Mesenchymal stem cell (in vitro differentiated cells and primary cell): ENCODE results near the gene DGCR2. TPM values are rescaled to one million over a fixed set of nuclear protein-coding genes. Genes with fewer than 3 reads are reported as not detected.
"Not testable (repeated sequence)": the region's sequence is repeated elsewhere in the genome, so short reads cannot be mapped to it uniquely, and the experiment has no call there.

Experiments
- DNase-seq: peaks from one replicate; pipeline ENCODE4 v3.0.0-alpha.2; 2013
- H2AFZ ChIP-seq: one replicate; pipeline ENCODE4 v1.6.1; 2013; ENCODE audit warnings: low read depth, mild to moderate bottlenecking, control low read depth, inconsistent platforms, low read length, moderate library complexity
- H2AK5ac ChIP-seq: 2 replicates; pipeline ENCODE4 v1.6.1; 2013; ENCODE audit warnings: low read length, moderate library complexity, mild to moderate bottlenecking, inconsistent platforms; ENCODE audit not compliant: severe bottlenecking
- H2BK120ac ChIP-seq: one replicate; pipeline ENCODE4 v1.6.1; 2013; ENCODE audit warnings: low read depth, mild to moderate bottlenecking, inconsistent platforms, low read length, moderate library complexity
- H2BK12ac ChIP-seq, 2 experiments: one replicate each; pipeline ENCODE4 v1.6.1; 2013; ENCODE audit warnings: inconsistent platforms in 2 of 2, low read length in 2 of 2, mild to moderate bottlenecking in 2 of 2, moderate library complexity in 2 of 2, control low read depth in 1 of 2
- H2BK15ac ChIP-seq: one replicate; pipeline ENCODE4 v1.6.1; 2013; ENCODE audit warnings: mild to moderate bottlenecking, low read depth, inconsistent platforms; ENCODE audit not compliant: poor library complexity, severe bottlenecking
- H2BK5ac ChIP-seq: 2 replicates; pipeline ENCODE4 v1.6.1; 2013; ENCODE audit warnings: low read depth, mild to moderate bottlenecking, low read length, control low read depth, inconsistent platforms; ENCODE audit not compliant: poor library complexity, severe bottlenecking
- H3K14ac ChIP-seq, 2 experiments: one replicate each; pipeline ENCODE4 v1.6.1; 2013; ENCODE audit warnings: inconsistent platforms in 2 of 2, low read length in 2 of 2, control low read depth in 1 of 2, mild to moderate bottlenecking in 1 of 2, moderate library complexity in 1 of 2
- H3K18ac ChIP-seq, 2 experiments: one replicate each; pipeline ENCODE4 v1.6.1; 2013; ENCODE audit warnings: inconsistent platforms in 2 of 2, low read length in 2 of 2, control low read depth in 1 of 2, low read depth in 1 of 2, mild to moderate bottlenecking in 1 of 2
- H3K23ac ChIP-seq, 2 experiments: one replicate each; pipeline ENCODE4 v1.6.1; 2013; ENCODE audit warnings: inconsistent platforms in 2 of 2, low read length in 2 of 2, mild to moderate bottlenecking in 2 of 2, moderate library complexity in 2 of 2, control low read depth in 1 of 2
- H3K27ac ChIP-seq: 2 replicates; pipeline ENCODE4 v1.5.1; 2013; ENCODE audit warnings: mild to moderate bottlenecking, moderate library complexity, low read length, control low read depth, inconsistent platforms; ENCODE audit not compliant: poor library complexity, severe bottlenecking
- H3K27me3 ChIP-seq, 2 experiments: 2 replicates each; pipeline versions ENCODE4 v1.6.1 to v1.7.0; 2013; ENCODE audit warnings: low read length in 2 of 2, mild to moderate bottlenecking in 2 of 2, moderate library complexity in 2 of 2, control low read depth in 1 of 2, inconsistent platforms in 1 of 2; ENCODE audit not compliant: control insufficient read depth in 1 of 2, insufficient read depth in 1 of 2
- H3K36me3 ChIP-seq, 2 experiments: 2 replicates each; pipeline versions ENCODE4 v1.6.1 to v1.7.0; 2013; ENCODE audit warnings: low read length in 2 of 2, control low read depth in 1 of 2, inconsistent platforms in 1 of 2, low read depth in 1 of 2, mild to moderate bottlenecking in 1 of 2; ENCODE audit not compliant: insufficient read depth in 2 of 2, control insufficient read depth in 1 of 2
- H3K4ac ChIP-seq, 2 experiments: one replicate each; pipeline ENCODE4 v1.6.1; 2013; ENCODE audit warnings: inconsistent platforms in 2 of 2, low read length in 2 of 2, mild to moderate bottlenecking in 2 of 2, moderate library complexity in 2 of 2, control low read depth in 1 of 2, low read depth in 1 of 2
- H3K4me1 ChIP-seq: 2 replicates; pipeline ENCODE4 v1.6.1; 2013; ENCODE audit warnings: low read depth, low read length, control low read depth; ENCODE audit not compliant: control insufficient read depth, insufficient read depth
- H3K4me2 ChIP-seq: 2 replicates; pipeline ENCODE4 v1.6.1; 2013; ENCODE audit warnings: low read length, mild to moderate bottlenecking, inconsistent platforms; ENCODE audit not compliant: poor library complexity, severe bottlenecking
- H3K4me3 ChIP-seq, 2 experiments: 2 replicates each; pipeline versions ENCODE4 v1.5.1 to v1.7.0; 2013; ENCODE audit warnings: low read length in 2 of 2, mild to moderate bottlenecking in 2 of 2, control low read depth in 1 of 2, low read depth in 1 of 2; ENCODE audit not compliant: insufficient read depth in 1 of 2
- H3K79me1 ChIP-seq: replicated peaks from 2 replicates; pipeline ENCODE4 v1.6.1; 2013; ENCODE audit warnings: mild to moderate bottlenecking, control low read depth, low read length, inconsistent platforms; ENCODE audit not compliant: poor library complexity, severe bottlenecking
- H3K9ac ChIP-seq: 2 replicates; pipeline ENCODE4 v1.7.0; 2013; ENCODE audit warnings: mild to moderate bottlenecking, low read length, moderate library complexity
- H3K9me3 ChIP-seq: 2 replicates; pipeline ENCODE4 v1.7.0; 2013; ENCODE audit warnings: mild to moderate bottlenecking, low read length; ENCODE audit not compliant: control insufficient read depth
- H4K8ac ChIP-seq: one replicate; pipeline ENCODE4 v1.6.1; 2013; ENCODE audit warnings: inconsistent platforms, mild to moderate bottlenecking, low read length, moderate library complexity
- H4K91ac ChIP-seq: one replicate; pipeline ENCODE4 v1.6.1; 2013; ENCODE audit warnings: mild to moderate bottlenecking, low read length, inconsistent platforms
- WGBS: methylation state at CpG from one replicate; pipeline ENCODE4 v1.1.7; 2013; ENCODE audit warnings: mixed read lengths; 5-methylcytosine and 5-hydroxymethylcytosine counted together
- small RNA-seq: library from polyadenylated mRNA; stranded (forward); fragments of <200 nt; extraction: miRNeasy Mini kit (QIAGEN cat#:217004); gene quantifications from one replicate; pipeline ENCODE3, GENCODE V24; 2013; ENCODE audit warnings: low read depth

Gene DGCR2

GRCh38 chr22:18987765-18988164, 134.4 kb downstream of the DGCR2 start:
- no peak overlapping the region for H3K27ac ChIP-seq
- no peak overlapping the region for H3K4me3 ChIP-seq
- no peak overlapping the region for H3K23ac ChIP-seq
- no peaks in the 10 kb centered on the region for H3K9me3 ChIP-seq
- no peaks in the 10 kb centered on the region for H3K4me1 ChIP-seq
- DNase-seq: peak; percentile 8
- no peak overlapping the region for H4K91ac ChIP-seq
- peaks cover 14 to 34% of the 10 kb centered on the region in 2 experiments for H3K27me3 ChIP-seq
- WGBS: 47% methylated on average over 13 of the region's 13 CpGs
- no peak overlapping the region for H2BK15ac ChIP-seq
- no peak overlapping the region for H2AFZ ChIP-seq
- H3K9ac ChIP-seq: no peak overlapping the region
- no peak overlapping the region for H2BK5ac ChIP-seq
- no peak overlapping the region for H2AK5ac ChIP-seq
- H3K18ac ChIP-seq: no peak overlapping the region
- no peaks in the 10 kb centered on the region for H3K36me3 ChIP-seq
- no peaks in the 10 kb centered on the region for H3K79me1 ChIP-seq
- no peak overlapping the region for H2BK120ac ChIP-seq
- no peak overlapping the region for H3K4me2 ChIP-seq
- no peak overlapping the region for H3K4ac ChIP-seq
- H4K8ac ChIP-seq: no peak overlapping the region
- H3K14ac ChIP-seq: no peak overlapping the region
- no peak overlapping the region for H2BK12ac ChIP-seq

- not testable (repeated sequence) for H3K9ac ChIP-seq, H3K9me3 ChIP-seq, H2BK15ac ChIP-seq, H2BK120ac ChIP-seq, H3K18ac ChIP-seq, DNase-seq, H2BK5ac ChIP-seq, H3K4me1 ChIP-seq, H2AK5ac ChIP-seq, H2BK12ac ChIP-seq, H4K8ac ChIP-seq, H3K79me1 ChIP-seq, H4K91ac ChIP-seq, H3K23ac ChIP-seq, H3K27ac ChIP-seq, H3K36me3 ChIP-seq, H2AFZ ChIP-seq, H3K14ac ChIP-seq, H3K4me3 ChIP-seq, H3K4ac ChIP-seq, H3K4me2 ChIP-seq
- 70% methylated on average over 5 of the region's 5 CpGs for WGBS
- peaks cover 11 to 28% of the 10 kb centered on the region in 2 experiments for H3K27me3 ChIP-seq
Measured at GRCh38 chr22:18987114-18987513, 135.1 kb downstream of the DGCR2 start.

Small RNA genes lying within 50 kb of the gene (small RNA-seq; reads per million reads assigned to genes)
- gene RF00019: not detected
